ENCODE data around the gene NT5DC4.

The NT5DC4 gene

DNA sequence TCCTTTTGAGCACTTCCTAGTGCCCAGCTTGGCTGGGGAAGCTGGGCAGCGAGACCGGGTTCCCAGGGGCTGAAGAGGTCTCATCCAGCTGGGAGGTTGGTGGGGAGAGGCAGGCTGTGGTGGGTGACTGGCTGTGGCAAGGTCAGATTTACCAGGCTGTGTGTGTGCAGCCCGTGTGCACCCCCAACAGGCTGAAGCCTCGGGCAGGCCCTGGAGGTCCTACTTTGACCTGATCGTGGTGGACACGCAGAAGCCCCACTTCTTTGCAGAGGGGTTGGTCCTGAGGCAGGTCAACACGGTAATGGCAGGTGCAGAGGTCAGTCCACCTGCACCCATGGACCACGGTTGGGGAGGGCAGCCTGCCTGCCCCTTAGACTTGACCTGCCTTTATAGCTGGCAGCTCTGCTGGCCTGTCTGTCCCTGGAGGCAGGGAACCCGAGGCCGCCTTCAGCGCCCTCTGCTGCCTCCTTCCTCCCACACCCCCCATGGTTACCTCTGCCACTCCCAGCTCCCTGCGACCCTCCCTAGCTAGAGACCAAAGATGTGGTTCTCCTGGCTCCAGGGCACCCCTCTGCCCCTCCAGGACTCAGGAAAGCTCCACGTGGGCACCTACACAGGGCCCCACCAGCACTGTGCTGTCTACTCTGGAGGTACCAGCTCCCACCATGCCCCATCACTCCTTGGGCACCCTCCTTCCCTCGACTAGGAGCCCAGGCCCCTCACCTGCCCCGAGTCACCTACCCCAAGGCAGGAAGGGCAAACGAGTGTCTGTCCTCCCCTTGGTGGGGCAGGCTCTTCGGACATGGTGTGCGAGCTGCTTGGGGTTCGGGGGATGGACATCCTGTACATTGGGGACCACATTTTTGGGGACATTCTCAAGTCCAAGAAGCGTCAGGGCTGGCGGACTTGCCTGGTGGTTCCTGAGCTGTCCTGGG is 4.0 kb downstream of the NT5DC4 start:
- DNase-seq, result no peak

DNA sequence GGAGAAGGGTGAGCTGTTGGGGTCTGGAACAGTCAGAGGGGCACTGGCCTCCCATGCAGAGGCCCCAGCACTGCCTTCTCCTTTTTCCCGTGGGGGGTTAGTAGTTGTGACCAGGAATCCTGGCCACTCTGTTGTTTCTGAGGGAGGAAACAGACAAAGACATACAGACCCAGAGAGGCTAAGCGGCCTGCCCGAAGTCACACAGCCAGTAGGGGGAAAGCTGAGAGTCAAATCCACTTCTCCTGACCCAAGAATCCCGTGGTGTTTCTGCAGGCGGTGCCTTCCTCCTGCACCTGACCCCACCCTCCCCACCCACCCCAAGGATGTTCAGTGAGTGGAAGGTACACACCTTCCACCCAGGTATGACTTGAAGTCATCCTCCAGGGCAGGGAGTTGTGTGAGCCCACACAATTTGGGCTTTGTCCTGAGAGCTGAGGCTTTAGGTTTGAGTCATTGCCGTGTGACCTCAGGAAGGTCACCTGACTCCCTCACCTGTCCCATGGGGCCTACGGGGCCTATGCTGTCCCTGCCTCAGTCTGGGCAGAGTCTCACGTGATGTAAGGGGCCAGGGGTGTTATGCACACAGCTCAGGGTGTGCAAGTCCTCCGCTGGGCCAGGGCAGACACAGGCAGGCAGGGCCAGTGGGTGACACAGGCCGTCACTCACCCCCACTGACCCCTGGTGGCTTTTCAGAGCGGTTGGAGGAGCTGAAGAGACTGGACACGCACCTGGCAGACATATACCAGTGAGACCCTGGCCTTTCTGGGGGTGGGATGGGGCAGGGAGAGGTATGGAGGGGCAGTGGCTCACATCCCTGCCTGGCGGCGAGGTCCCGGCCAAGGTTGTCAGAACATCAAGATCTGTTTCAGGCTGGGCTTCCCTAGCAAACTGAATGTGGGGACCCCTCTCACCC is 5.0 kb downstream of the NT5DC4 start:
- DNase-seq, result no peak

DNA sequence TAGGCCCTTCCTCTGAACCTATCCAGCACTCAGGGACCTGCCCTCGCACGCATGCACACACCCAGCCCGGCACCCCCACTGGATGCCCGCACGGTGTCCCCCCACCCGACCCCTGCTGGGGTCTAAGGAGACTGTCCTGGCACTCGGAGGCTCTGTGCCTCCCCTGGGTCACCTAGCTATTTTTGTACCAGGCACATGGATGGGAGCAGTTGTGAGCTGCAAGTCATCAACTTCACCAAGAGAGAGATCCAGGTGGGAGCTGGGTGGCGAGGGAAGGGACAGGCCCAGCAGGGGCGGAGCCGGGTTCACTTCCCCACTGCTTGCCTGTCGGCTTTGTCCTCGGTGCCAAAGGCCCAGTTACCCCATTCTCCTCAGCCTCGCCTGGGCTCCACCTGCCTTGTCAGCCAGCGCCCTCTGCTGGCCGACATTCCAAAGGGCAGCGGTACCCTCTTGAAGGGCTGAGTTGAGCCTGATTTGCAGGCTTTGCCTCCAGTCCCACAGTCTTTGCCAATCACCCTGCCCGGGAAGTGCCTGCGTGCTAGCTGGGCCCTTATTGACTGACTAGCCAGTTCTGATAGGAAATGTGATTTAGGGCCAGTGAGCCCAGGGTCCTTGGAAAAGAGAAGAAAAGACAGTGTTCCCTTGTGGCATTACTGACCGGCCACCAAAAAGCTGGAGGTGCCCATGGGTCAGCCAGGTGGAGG is 5.8 kb downstream of the NT5DC4 start:
- peak; percentile 87 for DNase-seq

DNA sequence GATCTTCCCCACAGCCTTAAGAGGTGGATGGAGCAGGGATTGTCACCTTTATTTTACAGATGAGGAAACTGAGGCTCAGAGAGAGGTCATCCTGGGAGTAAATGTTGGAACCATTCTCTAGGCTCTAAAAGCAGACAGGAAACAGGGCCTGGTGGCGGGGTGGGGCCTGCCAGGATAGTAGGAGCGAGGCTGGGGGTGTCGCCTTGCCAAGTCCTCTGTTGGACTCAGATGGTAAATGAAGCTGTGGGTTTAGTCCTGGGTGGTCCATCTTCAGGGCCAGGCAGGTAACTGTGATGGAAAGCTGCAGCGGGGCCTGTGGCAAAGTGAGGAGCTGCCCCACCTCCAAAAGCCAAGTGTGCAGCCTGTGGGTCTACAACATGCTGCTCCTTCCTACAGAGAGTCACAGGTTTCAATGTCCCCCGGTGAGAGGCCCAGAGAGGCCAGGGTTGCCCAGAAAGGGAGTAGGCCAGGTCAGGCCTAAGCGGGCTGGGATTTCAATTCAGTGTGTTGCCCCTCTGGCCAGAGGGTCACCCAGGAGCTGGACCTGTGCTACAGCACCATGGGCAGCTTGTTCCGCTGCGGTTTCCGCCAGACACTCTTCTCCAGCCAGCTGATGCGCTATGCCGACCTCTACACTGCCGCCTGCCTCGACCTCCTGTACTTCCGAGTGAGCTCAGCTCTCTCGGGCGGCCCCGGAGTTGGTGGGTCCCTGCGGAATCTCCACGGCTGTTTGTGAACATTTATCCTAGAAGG is 6.6 kb downstream of the NT5DC4 start:
- DNase-seq, result no peak

DNA sequence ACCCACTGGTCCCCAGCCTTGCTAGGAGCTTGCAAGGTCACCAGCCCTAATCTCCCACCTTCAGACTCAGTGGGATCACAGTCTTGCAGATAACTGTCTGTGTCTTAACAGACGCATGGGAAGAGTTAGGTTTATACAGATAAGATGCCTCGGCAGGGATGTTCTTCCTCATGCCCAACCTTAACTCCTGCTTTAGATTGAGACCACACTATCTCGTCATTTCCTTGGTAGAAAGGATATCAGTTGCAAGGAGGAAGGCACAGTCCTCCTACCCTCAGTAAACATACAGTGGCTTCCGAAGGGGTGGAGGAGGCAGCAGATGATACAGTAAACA is 7.2 kb downstream of the NT5DC4 start:
- DNase-seq, result no peak

DNA sequence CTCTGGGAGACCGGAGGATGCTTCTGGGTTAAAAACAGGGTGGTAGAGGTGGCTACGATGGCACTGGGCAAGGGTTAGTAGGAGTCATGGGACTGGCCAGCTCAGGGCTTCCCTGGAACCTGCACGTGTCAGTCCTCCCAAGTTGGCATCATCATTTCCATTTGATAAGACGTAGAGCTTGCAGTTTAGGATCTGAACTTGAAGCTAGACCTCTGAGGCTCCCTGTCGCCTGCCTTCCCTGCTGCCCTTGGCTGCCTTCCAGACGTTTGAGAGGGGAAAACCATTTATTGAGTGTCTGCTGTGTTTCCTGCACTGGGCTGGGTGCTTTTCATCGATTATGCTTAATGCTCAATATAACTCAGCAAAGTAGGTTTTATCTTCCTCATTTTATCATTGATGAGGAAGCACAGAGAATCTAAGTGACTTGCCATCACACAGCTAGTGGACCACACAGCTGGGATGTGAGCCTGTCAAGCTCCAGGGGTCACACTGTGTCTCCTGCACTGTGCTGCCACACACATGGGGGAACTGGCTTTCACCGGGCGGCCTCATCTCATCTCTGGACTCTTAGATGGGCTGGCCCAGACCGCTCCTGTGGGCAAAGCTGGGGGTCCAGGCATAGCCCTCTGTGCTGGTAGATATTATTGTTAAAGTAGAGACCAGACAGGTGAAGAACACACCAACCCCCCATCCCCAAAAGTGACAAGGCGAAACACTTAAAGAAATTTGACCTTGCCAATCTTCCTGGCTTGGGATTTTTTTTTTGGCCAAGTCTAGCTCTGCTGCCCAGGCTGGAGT is 7.8 kb downstream of the NT5DC4 start:
- DNase-seq, result peak; percentile 20

DNA sequence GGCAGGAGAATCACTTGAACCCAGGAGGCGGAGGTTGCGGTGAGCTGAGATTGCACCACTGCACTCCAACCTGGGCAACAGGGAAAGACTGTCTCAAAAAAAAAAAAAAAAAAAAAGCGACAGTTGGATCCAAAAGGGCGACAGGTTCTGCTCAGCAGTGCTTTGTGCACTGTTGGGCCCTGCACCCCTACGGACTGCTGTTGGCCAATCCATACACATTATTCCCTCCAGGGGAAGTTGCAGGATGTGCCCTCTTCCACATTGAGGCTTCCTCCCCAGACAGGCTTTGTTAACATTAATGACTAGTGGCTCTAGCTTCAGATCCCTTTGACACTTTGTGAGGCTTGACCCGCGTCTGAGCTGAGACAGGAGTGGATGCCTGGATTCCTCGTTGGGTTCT is 9.4 kb downstream of the NT5DC4 start:
- no peak for DNase-seq

DNA sequence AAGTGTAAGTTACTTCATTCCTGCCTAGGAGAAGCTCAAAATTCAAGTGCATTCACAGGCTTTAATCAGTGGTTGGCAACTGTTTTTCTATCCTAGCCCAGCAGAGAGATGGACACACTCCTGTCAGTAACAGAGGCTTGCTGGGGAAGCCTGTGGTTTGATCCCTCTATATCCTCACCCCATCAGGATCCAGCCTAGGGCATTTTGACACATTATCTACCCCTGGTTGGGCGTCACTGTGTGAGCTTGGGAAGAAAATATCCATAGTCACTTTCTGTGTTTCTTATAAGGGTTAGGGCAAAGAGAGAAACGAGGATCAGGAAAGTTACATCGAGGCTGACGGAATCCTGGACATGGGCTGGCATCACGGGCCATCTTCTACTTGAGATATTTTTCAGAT is 10.0 kb downstream of the NT5DC4 start:
- DNase-seq, result no peak

DNA sequence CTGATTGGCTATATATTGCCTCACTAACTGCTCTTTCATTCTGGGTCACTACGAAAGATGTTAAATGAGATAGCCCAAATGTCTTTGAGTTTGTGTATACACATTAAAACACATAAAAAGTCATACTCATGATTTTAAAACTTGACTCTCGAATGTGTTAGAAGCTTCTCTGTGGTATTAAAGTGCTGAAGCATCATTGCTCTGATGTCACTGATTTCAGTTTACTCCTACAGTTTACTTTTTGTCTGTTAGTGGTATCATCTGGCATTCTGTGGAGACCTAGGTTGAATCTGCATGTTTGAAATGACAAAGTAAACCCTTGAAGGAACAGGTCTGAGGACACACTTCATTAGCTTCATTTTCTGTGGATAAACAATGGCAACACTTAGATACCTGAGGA is 10.7 kb downstream of the NT5DC4 start:
- no peak for DNase-seq

DNA sequence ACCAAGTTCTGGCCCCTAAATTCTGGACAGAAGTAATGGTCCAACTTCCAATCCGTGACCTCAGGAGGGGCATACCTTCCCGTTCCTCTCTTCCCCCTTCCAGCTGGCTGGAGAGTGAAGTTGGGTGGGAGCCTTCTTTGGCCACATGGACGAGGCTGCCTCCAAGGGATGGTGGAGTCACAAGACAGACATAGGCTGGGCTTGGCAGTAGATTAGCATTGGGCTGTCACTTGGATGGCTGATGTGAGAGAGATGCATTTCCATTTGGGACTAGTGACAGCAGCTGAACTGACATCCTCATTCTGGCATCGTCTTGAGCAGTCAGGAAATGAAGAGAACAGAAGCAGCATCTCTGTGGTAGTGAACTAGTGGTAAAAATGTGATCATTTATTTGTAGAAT is 12.6 kb downstream of the NT5DC4 start:
- no peak for DNase-seq

DNA sequence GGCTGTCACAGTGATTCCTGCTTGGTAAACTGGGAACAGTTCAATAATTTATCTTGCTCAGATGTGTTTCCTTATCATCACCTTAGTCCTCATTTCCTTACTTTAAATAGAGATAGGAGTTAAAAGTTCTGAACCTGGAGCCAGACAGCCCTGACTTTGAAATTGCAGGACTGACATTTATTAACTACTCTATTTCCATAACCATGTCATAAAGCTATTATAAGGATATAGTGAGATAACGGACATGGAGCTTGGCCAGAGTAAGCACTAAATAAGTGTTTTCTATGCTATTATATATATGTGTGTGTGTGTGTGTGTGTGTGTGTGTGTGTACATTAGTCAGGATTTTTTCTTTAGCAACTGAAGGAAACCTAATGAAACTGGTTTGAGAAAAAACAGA is 13.1 kb downstream of the NT5DC4 start:
- DNase-seq, result no peak

DNA sequence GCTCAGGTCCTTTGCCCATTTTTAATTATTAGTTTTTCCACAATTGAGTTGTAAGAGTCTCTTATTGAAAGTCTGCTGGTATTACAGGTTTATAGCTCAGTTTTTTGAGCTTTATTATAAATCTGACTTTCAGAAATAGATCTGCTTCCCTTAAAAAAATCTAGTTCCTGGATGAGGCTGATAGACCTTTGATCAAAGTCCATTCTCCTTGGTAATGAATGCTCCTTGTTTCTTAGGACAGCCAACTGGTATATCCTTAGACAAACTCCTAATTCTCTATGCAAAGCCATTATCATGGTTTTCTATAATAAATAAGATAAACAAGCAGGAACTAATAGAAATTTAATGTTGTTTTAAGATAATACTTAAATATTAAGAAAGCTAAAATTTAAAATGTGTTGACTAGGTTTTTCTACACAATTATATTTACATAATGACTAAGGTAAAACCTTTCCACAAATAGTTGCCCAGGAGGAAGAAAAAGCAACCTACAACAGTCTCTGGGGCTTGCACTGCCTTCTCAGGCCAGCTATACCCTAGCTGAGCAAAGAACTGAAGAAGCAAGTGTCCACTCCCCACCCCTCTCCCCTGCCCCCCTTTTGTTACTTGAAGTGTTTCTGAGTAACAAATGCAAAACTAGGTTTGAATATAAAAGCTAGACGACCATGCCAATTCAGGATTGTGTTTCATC is 16.9 kb downstream of the NT5DC4 start:
- no peak for DNase-seq

DNA sequence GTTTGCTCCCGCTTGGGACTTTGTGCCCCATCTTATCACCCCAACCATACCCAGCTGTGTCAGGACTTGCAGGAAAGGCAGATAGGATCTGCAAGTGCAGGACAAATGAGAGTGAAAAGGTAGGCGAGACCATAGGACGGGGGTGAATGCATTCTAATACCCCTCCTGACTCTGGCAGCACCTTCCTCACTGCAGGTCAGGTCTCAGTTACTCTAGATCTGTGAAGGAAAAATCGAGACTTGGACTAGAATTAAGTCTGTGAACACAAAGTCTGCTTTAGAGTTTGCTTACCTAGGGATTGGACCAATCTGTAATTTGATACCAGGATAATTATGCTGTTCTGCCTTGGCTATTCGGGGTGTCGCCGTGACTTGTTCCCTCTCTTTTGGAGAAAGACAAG is 19.7 kb downstream of the NT5DC4 start:
- no peak for DNase-seq

DNA sequence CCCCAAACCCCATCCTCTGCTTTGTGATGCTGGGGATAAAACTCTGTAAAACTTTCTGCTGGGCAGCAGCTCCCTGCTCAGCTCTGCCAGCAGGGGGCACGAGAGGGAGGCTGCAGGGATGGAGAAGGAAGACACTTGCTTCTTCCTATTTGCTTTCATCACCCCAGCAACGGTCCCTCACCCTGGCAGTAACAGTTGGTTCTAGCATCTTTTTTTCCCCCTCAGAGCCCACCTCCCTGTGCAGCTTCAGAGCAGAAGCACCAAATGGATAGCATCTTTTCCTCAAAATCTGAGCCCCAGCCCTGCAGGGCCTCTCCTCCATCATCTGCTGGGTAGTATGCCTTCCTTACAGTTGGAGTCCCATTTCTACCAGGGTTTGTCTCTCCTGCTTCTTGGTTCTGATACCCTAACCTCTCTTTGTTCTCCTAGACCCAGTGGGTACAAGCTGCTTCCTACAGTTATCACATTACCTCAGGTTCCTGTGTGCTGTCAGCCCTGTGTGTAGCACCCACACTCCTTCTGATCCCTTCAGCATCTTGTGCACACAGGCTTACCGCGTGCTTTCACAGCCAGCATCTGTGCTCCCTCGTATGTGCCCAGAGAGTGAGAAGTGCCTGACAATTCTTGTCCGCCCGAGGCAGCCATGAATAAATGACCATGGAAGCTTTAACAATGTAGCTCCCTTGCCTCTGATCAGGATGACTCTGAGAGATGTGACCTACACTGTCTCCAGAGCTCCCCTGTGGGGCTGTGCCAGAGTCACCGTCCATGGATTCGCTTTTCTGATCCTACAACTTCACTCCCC is 29.1 kb downstream of the NT5DC4 start:
- DNase-seq, result peak; percentile 5

DNA sequence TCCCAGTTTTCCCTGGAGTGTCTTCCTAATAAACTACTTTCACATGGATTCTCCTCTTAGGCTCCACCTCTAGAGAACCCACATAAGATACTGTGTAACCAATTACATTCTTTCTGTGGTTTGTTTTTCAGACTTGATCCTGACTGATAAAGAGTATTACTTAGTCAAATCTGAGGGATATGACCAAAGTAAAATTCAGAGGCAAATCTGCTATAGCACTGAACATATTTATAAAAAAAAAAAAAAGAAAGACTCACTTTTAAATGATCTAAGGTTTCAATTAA is 29.7 kb downstream of the NT5DC4 start:
- no peak for DNase-seq

DNA sequence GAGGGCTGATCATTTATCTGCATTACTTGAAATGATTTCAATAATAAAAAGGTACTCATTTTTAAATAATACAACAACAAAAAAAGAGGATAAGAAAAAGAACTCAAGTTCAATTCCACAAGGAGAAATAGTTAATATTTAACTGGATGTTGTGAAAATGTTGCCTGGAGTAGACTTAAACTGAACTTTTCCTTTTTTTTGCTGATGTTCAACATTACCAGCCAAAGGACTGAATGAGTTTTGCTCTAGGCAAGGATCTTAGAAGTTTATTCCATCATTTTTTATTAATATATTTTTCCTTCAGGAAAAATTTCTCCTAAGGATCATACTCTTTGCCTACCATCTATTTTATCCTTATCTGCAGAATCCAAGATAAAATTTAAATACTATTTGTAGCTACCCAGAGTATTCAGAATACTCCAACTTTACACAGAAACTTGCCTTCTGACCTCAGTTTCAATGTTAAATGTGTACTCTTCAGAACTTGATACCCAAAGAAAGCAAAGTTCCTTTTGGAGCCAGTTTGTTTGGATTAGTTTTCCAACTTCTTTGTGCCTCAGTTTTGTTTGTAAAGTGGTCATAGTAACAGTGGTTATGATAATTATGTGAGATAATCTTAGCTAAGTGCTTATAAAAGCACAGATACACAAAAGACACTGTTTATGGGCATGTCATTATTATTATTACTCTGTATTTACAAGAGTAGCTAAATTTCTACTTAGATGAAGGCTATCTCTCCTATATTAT is 30.8 kb downstream of the NT5DC4 start:
- DNase-seq, result no peak

DNA sequence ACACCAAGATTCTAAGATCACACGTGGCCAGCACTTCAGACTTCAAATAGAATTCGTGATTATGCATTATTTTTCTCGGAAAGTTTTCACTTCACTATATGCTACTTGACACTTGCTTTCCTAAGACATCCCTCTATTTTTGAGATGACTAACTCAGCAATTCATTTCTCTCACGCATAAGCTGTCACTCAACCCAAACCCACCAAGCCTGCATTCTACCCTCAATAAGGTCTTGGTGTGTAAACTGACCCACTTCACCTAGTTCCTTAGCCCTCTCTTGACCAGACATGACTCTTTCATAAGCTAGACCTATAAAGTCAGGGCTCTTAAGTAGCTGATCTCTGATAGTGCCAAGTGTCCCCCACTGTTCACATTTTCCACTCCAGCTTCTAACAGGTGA is 31.8 kb downstream of the NT5DC4 start:
- no peak for DNase-seq

DNA sequence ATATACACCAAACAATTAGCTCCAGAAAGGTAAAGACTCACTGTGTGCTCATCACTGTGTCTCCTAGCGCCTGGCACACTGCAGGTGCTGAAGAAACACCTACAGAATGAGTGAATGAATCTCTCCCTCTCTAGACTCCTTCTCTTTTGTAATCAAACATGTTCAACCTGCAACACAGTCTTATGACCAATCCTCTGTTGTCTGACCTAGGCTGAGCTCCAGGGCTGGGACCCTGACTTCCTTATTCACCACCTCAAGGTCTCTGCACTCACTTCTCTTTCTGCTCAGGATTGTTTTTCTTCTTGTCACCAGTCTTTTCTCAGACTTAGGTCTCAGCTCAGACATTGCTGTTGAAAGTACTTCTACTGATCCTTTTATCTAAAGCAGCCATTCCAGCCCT is 33.7 kb downstream of the NT5DC4 start:
- no peak for DNase-seq

DNA sequence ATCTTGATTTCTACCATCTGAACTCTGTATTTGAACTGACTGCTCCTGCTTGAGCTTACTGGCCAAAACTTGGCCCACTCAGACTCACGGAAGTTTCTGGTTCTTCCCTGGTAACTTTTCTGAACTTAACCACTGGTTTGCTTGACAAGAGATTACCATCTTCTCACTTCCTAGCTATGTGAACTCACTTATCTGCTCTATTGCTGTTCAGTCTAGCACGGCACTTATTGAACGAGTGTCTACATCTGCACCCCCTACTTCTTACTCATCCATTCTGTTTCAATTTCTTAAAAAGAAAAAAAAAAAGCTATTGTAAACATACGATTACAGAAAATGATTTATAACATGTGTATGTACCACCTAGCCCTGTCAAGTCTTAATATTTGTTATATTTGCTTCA is 34.6 kb downstream of the NT5DC4 start:
- DNase-seq, result no peak

DNA sequence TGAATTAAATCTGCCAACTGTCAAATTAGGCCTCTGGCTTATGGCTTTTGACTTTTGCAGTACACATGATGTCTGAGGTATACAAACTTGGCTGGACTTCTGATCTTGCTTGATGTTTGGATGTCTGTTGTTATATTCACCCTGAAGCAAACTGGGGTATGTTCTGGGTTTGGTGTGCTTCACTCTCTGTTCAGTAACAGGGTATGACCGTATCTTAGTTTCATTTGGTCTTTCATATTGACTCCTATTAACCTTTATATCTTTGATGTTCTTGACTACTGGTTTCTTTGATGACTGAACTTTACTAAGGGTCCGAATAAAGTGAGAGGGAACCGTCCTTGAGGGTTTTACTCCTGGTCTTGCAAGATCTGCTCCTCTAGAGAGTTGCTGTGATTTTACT is 35.4 kb downstream of the NT5DC4 start:
- no peak for DNase-seq

Data from COR-L47 (cell line).